ENCODE measurements around the gene OR6X1.

Gene OR6X1

GRCh38 chr11:123742031-123742723 is 12.1 kb downstream of the OR6X1 start:
- TF ChIP-seq, protein P1, sequence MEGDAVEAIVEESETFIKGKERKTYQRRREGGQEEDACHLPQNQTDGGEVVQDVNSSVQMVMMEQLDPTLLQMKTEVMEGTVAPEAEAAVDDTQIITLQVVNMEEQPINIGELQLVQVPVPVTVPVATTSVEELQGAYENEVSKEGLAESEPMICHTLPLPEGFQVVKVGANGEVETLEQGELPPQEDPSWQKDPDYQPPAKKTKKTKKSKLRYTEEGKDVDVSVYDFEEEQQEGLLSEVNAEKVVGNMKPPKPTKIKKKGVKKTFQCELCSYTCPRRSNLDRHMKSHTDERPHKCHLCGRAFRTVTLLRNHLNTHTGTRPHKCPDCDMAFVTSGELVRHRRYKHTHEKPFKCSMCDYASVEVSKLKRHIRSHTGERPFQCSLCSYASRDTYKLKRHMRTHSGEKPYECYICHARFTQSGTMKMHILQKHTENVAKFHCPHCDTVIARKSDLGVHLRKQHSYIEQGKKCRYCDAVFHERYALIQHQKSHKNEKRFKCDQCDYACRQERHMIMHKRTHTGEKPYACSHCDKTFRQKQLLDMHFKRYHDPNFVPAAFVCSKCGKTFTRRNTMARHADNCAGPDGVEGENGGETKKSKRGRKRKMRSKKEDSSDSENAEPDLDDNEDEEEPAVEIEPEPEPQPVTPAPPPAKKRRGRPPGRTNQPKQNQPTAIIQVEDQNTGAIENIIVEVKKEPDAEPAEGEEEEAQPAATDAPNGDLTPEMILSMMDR (IDR thresholded peaks at IDR 0.05; ENCODE audit: low read depth, low read length) = no peak
- peak overlapping the region; percentile 93 for H3K4me3 ChIP-seq (ENCODE audit: low read depth, low read length)

DNA sequence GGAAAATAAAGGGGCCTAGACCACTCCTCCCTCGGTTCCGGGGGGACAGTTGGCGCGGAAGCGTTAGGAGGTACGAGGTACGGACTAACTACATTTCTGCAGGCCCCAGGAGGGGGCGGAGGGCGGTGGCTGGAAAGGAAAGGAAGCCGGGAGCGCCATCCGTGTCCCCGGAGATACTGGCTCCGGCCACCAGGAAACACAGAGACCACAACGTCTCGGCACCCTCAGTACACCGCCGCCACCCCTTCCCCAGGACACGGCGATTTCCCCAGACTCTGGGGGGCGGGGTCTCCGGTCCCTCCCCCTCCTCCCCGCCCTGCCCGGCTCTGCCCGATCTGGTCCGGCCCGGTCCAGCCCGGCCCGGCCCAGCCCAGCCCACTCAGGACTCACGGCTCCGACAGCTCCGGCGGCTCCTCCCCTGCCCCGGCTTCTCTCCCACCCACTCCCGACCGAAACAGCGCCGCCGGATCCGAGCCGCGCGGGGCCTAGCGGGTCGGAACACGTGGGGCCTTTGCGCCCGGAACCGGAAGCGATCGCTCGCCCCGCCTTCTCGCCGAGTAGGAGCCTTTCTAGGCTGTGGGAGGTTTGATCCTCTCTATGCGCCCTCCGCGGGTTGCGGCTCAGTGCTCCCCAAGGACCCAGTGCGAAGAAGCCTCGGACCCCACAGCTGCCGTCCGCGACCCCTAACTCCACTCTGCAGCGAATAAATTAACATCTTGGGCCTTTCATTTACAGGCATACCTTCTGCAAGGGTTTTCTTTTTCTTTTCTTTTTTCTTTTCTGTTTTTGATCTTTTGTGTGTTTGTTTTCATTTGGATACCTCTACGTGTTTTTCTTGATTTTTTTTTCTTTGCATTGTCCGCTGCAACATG is 12.9 kb downstream of the OR6X1 start, which contains the start of gene ZNF202:
TSS of gene ZNF202 (minus strand) at position 502 of the 872 bp plus-strand sequence. CDS start 10,772 bp downstream, outside the sequence.
- TF ChIP-seq, protein P1 (IDR thresholded peaks at IDR 0.05; ENCODE audit: low read depth, low read length) = no peak; the same call in 1 of the 2 replicates

DNA sequence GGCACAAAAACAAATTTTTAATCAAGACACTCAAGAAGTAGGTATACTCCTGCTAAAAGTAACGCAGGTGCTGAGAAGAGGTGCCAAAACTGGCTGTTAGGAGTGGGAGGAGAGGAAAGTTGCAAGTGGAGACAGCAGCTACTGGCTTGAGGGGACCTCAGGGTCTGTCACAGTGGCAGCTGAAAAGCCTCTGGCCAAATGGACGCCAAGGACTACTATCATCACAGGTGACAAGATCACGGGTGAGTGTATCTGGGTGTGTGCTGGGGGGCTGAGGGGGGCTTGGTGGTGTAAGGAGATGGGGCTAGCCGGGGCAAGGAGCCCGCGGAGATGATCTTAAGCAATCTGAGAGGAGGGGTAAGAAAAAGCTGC is 13.5 kb downstream of the OR6X1 start:
- TF ChIP-seq, protein P1 (IDR thresholded peaks at IDR 0.05; ENCODE audit: low read depth, low read length) = no peak
- H3K4me3 ChIP-seq (ENCODE audit: low read depth, low read length) = peak overlapping the region; percentile 93

More for the DNA sequence above, 12.9 kb downstream of the OR6X1 start, which contains the start of gene ZNF202:
- H3K4me3 ChIP-seq (ENCODE audit: low read depth, low read length) = peak within 1 kb of the TSS; percentile 93

DNA sequence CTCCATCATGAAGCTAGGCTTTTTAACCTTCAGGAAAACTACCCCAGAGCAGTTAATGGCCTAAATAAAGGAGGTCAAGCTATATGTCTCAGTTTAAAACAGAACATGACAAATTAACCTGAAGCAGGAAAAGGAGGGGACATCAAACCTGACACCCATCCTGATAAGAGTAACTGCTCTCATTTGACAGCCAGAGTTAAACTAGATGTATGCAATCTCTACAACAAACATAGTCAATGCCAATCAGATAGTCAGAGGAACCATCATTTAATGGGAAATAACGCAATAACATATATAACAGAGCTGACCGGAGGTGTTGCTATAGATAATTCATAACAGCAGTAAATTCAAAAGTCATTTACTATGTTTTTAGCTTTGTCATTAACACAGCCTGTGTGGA is 15.9 kb downstream of the OR6X1 start:
- TF ChIP-seq, protein P1 (IDR thresholded peaks at IDR 0.05; ENCODE audit: low read depth, low read length) = no peak
- H3K4me3 ChIP-seq (ENCODE audit: low read depth, low read length) = no peak overlapping the region

DNA sequence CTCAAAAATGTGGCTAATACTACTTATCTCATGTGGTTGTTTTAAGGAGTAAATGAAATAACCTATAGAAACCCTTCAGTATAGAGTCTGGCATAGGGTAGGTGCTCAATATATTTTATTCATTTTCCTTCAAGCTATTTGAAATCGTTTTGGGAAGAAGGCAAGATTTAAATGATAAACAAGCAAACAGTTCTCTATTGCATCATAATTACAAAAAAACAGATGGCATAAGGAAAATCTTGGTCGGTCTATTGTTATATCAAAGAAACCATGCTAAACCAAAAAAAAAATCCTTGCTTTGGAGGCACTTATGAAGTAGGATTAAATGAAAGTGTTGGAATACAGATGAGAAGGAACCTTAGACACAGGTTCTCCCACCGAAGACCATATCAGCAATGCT is 17.5 kb downstream of the OR6X1 start:
- TF ChIP-seq, protein P1 (IDR thresholded peaks at IDR 0.05; ENCODE audit: low read depth, low read length) = no peak
- no peak overlapping the region for H3K4me3 ChIP-seq (ENCODE audit: low read depth, low read length)

- TF ChIP-seq, protein P1 (IDR thresholded peaks at IDR 0.05; ENCODE audit: low read depth, low read length) = no peak
Measured at GRCh38 chr11:123729602-123730001, 24.7 kb downstream of the OR6X1 start.

More at GRCh38 chr11:123729602-123730001, 24.7 kb downstream of the OR6X1 start:
- H3K4me3 ChIP-seq (ENCODE audit: low read depth, low read length) = no peak overlapping the region

All from WI38 (cell line).